IMR-90 (cell line): ENCODE data around the gene DMRT1. TPM values are rescaled to one million over a fixed set of nuclear protein-coding genes. Genes with fewer than 3 reads are reported as not detected.

Source experiments
- ATAC-seq: fragments of 200-7000 bp; cut with Tn5 transposase; 2 replicates; pipeline ENCODE4 v1.9.1; 2020; ENCODE audit warnings: low read depth, mild to moderate bottlenecking, moderate library complexity
- BruUV-seq: library from RNA; stranded (reverse); fragments of 400-500 nt; replicated peaks from 2 replicates; lab custom pipeline; 2021; lab: Mats Ljungman, UMichigan
- CTCF ChIA-PET: fragments of 300-600 bp; formaldehyde crosslinking; extraction: SDS; loops from one replicate; lab custom pipeline; 2021; ENCODE audit warnings: antibody characterized with exemption; lab: Yijun Ruan, JAX
- POLR2A ChIA-PET: fragments of 300-600 bp; sonication (Branson Sonifier 250); formaldehyde crosslinking; loops from one replicate; lab custom pipeline; 2022; ENCODE audit warnings: antibody characterized with exemption; ENCODE audit not compliant: unreplicated experiment; lab: Charles Lee
- DNase-seq: peaks from one replicate; pipeline ENCODE4 v3.0.0; 2013
- H2AFZ ChIP-seq: replicated peaks from 2 replicates; pipeline ENCODE3; 2013; ENCODE audit warnings: low read length, mild to moderate bottlenecking; ENCODE audit not compliant: poor library complexity
- H2AK5ac ChIP-seq: 2 replicates; pipeline ENCODE4 v1.6.1; 2013; ENCODE audit warnings: low read depth, low read length, inconsistent platforms
- H2AK9ac ChIP-seq: replicated peaks from 2 replicates; pipeline ENCODE3; 2013; ENCODE audit warnings: mild to moderate bottlenecking, low read depth, low read length, moderate library complexity; ENCODE audit not compliant: poor library complexity
- H2BK120ac ChIP-seq: 2 replicates; pipeline ENCODE4 v1.6.1; 2013; ENCODE audit warnings: low read depth, low read length, inconsistent platforms
- H2BK15ac ChIP-seq: 3 replicates; pipeline ENCODE4 v1.6.1; 2013; ENCODE audit warnings: low read depth, low read length, inconsistent platforms
- H2BK20ac ChIP-seq: 2 replicates; pipeline ENCODE4 v1.6.1; 2013; ENCODE audit warnings: low read depth, mild to moderate bottlenecking, inconsistent platforms, low read length, moderate library complexity
- H2BK5ac ChIP-seq: 2 replicates; pipeline ENCODE4 v1.6.1; 2013; ENCODE audit warnings: mild to moderate bottlenecking, low read depth, low read length, inconsistent platforms; ENCODE audit not compliant: poor library complexity, severe bottlenecking
- H3K14ac ChIP-seq: replicated peaks from 2 replicates; pipeline ENCODE4 v1.6.1; 2013; ENCODE audit warnings: low read depth, low read length, inconsistent platforms
- H3K18ac ChIP-seq: 2 replicates; pipeline ENCODE4 v1.6.1; 2013; ENCODE audit warnings: low read depth, low read length, control low read depth
- H3K23ac ChIP-seq: 2 replicates; pipeline ENCODE4 v1.6.1; 2013; ENCODE audit warnings: low read depth, low read length, inconsistent platforms
- H3K27ac ChIP-seq: 2 replicates; pipeline ENCODE4 v1.5.1; 2013; ENCODE audit warnings: mild to moderate bottlenecking, control low read depth, low read length; ENCODE audit not compliant: insufficient read depth
- H3K27me3 ChIP-seq: 2 replicates; pipeline ENCODE4 v1.6.1; 2013; ENCODE audit warnings: low read length; ENCODE audit not compliant: control insufficient read depth, insufficient read depth
- H3K36me3 ChIP-seq: 2 replicates; pipeline ENCODE4 v1.6.1; 2013; ENCODE audit warnings: low read length, mixed read lengths; ENCODE audit not compliant: control insufficient read depth, insufficient read depth
- H3K4ac ChIP-seq: 2 replicates; pipeline ENCODE4 v1.6.1; 2013; ENCODE audit warnings: low read depth, low read length, inconsistent platforms
- H3K4me1 ChIP-seq: 2 replicates; pipeline ENCODE4 v1.6.1; 2013; ENCODE audit warnings: low read length, mixed read lengths; ENCODE audit not compliant: control insufficient read depth, insufficient read depth
- H3K4me2 ChIP-seq: 2 replicates; pipeline ENCODE4 v1.6.1; 2013; ENCODE audit warnings: low read depth, mild to moderate bottlenecking, control low read depth, low read length, moderate library complexity
- H3K4me3 ChIP-seq: 2 replicates; pipeline ENCODE4 v1.5.1; 2013; ENCODE audit warnings: low read depth, mild to moderate bottlenecking, control low read depth, low read length, moderate library complexity; ENCODE audit not compliant: insufficient read depth
- H3K56ac ChIP-seq: 2 replicates; pipeline ENCODE4 v1.6.1; 2013; ENCODE audit warnings: low read length, inconsistent platforms; ENCODE audit not compliant: insufficient read depth; ENCODE audit errors: extremely low read depth
- H3K79me1 ChIP-seq, 2 experiments: 2 replicates each; pipeline ENCODE4 v1.6.1; 2013; ENCODE audit warnings: low read length in 2 of 2, inconsistent platforms in 1 of 2, low read depth in 1 of 2
- H3K9ac ChIP-seq: 2 replicates; pipeline ENCODE4 v1.6.1; 2013; ENCODE audit warnings: low read depth, low read length, control low read depth
- H3K9me1 ChIP-seq: 2 replicates; pipeline ENCODE4 v1.6.1; 2013; ENCODE audit warnings: low read length, inconsistent platforms; ENCODE audit not compliant: insufficient read depth
- H3K9me3 ChIP-seq: 2 replicates; pipeline ENCODE4 v1.6.1; 2013; ENCODE audit warnings: low read length; ENCODE audit not compliant: control insufficient read depth, insufficient read depth
- H4K20me1 ChIP-seq: 2 replicates; pipeline ENCODE4 v1.6.1; 2013; ENCODE audit warnings: low read length, inconsistent platforms; ENCODE audit not compliant: insufficient read depth
- H4K5ac ChIP-seq: 2 replicates; pipeline ENCODE4 v1.6.1; 2013; ENCODE audit warnings: mild to moderate bottlenecking, low read depth, low read length, control low read depth
- H4K8ac ChIP-seq, 2 experiments: 2 replicates each; pipeline ENCODE4 v1.6.1; 2013; ENCODE audit warnings: low read depth in 2 of 2, low read length in 2 of 2, control low read depth in 1 of 2, inconsistent platforms in 1 of 2
- H4K91ac ChIP-seq: 2 replicates; pipeline ENCODE4 v1.6.1; 2013; ENCODE audit warnings: low read depth, low read length, inconsistent platforms; ENCODE audit not compliant: insufficient read depth
- CEBPB ChIP-seq: IDR thresholded peaks from 2 replicates; pipeline ENCODE4 v1.6.1; 2012; ENCODE audit warnings: low read depth, low read length, improper control_type of control experiment
- CHD1 ChIP-seq: IDR thresholded peaks from 2 replicates; pipeline ENCODE4 v1.6.1; 2012; ENCODE audit warnings: low read depth, low read length, improper control_type of control experiment
- CTCF ChIP-seq: conservative IDR thresholded peaks from 2 replicates; pipeline ENCODE4 v1.5.1; 2012; ENCODE audit warnings: mild to moderate bottlenecking, low read depth, low read length, improper control_type of control experiment
- ELK1 ChIP-seq: fragments of 150-350 bp; IDR thresholded peaks from 2 replicates; pipeline ENCODE4 v1.6.1; 2016; ENCODE audit warnings: low read depth, mild to moderate bottlenecking, low read length, moderate library complexity, borderline replicate concordance
- FOS ChIP-seq: fragments of 150-350 bp; IDR thresholded peaks from 2 replicates; pipeline ENCODE4 v1.6.1; 2016; ENCODE audit warnings: low read depth, low read length
- MAZ ChIP-seq: IDR thresholded peaks from 2 replicates; pipeline ENCODE4 v1.6.1; 2012; ENCODE audit warnings: low read depth, mild to moderate bottlenecking, low read length, improper control_type of control experiment, moderate library complexity, borderline replicate concordance
- MXI1 ChIP-seq: IDR thresholded peaks from 2 replicates; pipeline ENCODE4 v1.6.1; 2012; ENCODE audit warnings: low read depth, mild to moderate bottlenecking, low read length, moderate library complexity, borderline replicate concordance
- POLR2A ChIP-seq: IDR thresholded peaks from 2 replicates; pipeline ENCODE4 v1.6.1; 2012; ENCODE audit warnings: mild to moderate bottlenecking, low read depth, low read length
- RAD21 ChIP-seq: IDR thresholded peaks from 2 replicates; pipeline ENCODE4 v1.6.1; 2012; ENCODE audit warnings: low read length, improper control_type of control experiment
- USF2 ChIP-seq: fragments of 150-350 bp; IDR thresholded peaks from 2 replicates; pipeline ENCODE4 v1.6.1; 2017; ENCODE audit warnings: mild to moderate bottlenecking, antibody characterized with exemption, low read length, low read depth
- WGBS, 2 experiments: methylation state at CpG; one replicate each; pipeline versions ENCODE4 v1.1.5 to v1.1.7; 2013; ENCODE audit warnings: missing lambda C conversion rate in 2 of 2; ENCODE audit not compliant: insufficient read length in 1 of 2; ENCODE audit errors: extremely low coverage in 2 of 2; 5-methylcytosine and 5-hydroxymethylcytosine counted together
- dilution Hi-C: fragments of 300-500 bp; cut with HindIII; formaldehyde crosslinking; loops from one replicate; pipeline ENCODE4 v1.14.3; 2018; ENCODE audit warnings: low sequenced_read_pairs; ENCODE audit not compliant: unreplicated experiment
- in situ Hi-C: fragments of 300-500 bp; cut with MboI; formaldehyde crosslinking; loops from 3 replicates; pipeline ENCODE4 v1.14.3; 2019; ENCODE audit warnings: low sequenced_read_pairs, inconsistent platforms, mixed read lengths
- intact Hi-C: fragments of 100-400 bp; cut with micrococcal nuclease; formaldehyde crosslinking; loops from 2 replicates; pipeline ENCODE4 v1.10.0; 2022
- polyA plus RNA-seq, 3 experiments: library from polyadenylated mRNA; depleted of rRNA; stranded (reverse); fragments of >200 nt; gene quantifications; 2 replicates each; pipeline ENCODE4 v1.2.3, GENCODE V29; 2012; ENCODE audit warnings: low replicate concordance in 1 of 3
- total RNA-seq: library from RNA; depleted of rRNA; stranded (reverse); fragments of >200 nt; gene quantifications from 2 replicates; pipeline ENCODE4 v1.2.3, GENCODE V29; 2012

The DMRT1 gene
- total and polyA plus RNA-seq, 2 of the 4 experiments (the other 2 are of a cell fraction) = not detected

- no peak for TF ChIP-seq ELK1
Observed at GRCh38 chr9:972501-973294, 131.2 kb downstream of the DMRT1 start (continued).

- no peak overlapping the region for H2BK120ac ChIP-seq
- CTCF ChIA-PET = no interaction called here
- H2AFZ ChIP-seq = no peak overlapping the region
- no peaks in the 10 kb centered on the region for H3K79me1 ChIP-seq
- no peaks in the 10 kb centered on the region for H3K9me1 ChIP-seq
- no peak overlapping the region for H4K91ac ChIP-seq
- H4K5ac ChIP-seq = no peak overlapping the region
- BruUV-seq = no TSS peak
- H3K4me1 ChIP-seq = no peaks in the 10 kb centered on the region
- no peak overlapping the region for H2BK5ac ChIP-seq
- H3K14ac ChIP-seq = no peak overlapping the region
- H4K8ac ChIP-seq = no peak overlapping the region
- H3K36me3 ChIP-seq = no peaks in the 10 kb centered on the region
- no CpG with 5 or more reads among the region's 17 CpGs for WGBS, 2 experiments
- no peak overlapping the region for H2AK9ac ChIP-seq
- no peak overlapping the region for H3K4me3 ChIP-seq
- dilution Hi-C loops (no loop called here), in situ Hi-C loops (no loop called here), intact Hi-C loops (no loop called here)
- no peak overlapping the region for H2AK5ac ChIP-seq
- DNase-seq (no peak), ATAC-seq (no peak)
- H3K9ac ChIP-seq = no peak overlapping the region
- no peak overlapping the region for H3K4me2 ChIP-seq
- H2BK20ac ChIP-seq = no peak overlapping the region
- H2BK15ac ChIP-seq = no peak overlapping the region
- no peak overlapping the region for H3K18ac ChIP-seq
- H3K4ac ChIP-seq = no peak overlapping the region
- no peaks in the 10 kb centered on the region for H4K20me1 ChIP-seq
- H3K27ac ChIP-seq = no peak overlapping the region
- no peak overlapping the region for H3K23ac ChIP-seq
- no peak overlapping the region for H3K56ac ChIP-seq
- H3K27me3 ChIP-seq = peaks cover 89% of the 10 kb centered on the region
- H3K9me3 ChIP-seq = peaks cover 20% of the 10 kb centered on the region; the same call in 1 of the 2 replicates
- POLR2A ChIA-PET = no interaction called here
- no peak for TF ChIP-seq CEBPB
- no peak for TF ChIP-seq RAD21
- TF ChIP-seq CTCF = no peak
- no peak for TF ChIP-seq POLR2A
- no peak for TF ChIP-seq MXI1
- TF ChIP-seq MAZ = no peak
- TF ChIP-seq CHD1 = no peak
- no peak for TF ChIP-seq FOS
- no peak for TF ChIP-seq ELK1
- no peak for TF ChIP-seq USF2
Observed at GRCh38 chr9:973295-973834, 131.9 kb downstream of the DMRT1 start.
